Panc1 (cell line): Measurements from ENCODE around the gene SLC43A2. TPM values are rescaled to one million over a fixed set of nuclear protein-coding genes. Genes with fewer than 3 reads are reported as not detected.

Experiments used
- ATAC-seq: fragments of 200-7000 bp; cut with Tn5 transposase; 2 replicates; pipeline ENCODE4 v1.9.1; 2020; ENCODE audit warnings: mild to moderate bottlenecking, moderate library complexity
- BruUV-seq: library from RNA; stranded (reverse); fragments of 400-500 nt; replicated peaks from 2 replicates; lab custom pipeline; 2021; lab: Mats Ljungman, UMichigan
- CTCF ChIA-PET: fragments of 300-600 bp; sonication (Branson Sonifier 250); formaldehyde crosslinking; loops from one replicate; lab custom pipeline; 2022; ENCODE audit warnings: antibody characterized with exemption; lab: Charles Lee
- POLR2A ChIA-PET: fragments of 300-600 bp; sonication (Branson Sonifier 250); formaldehyde crosslinking; loops from one replicate; lab custom pipeline; 2022; ENCODE audit warnings: antibody characterized with exemption; lab: Charles Lee
- DNase-seq: peaks from one replicate; pipeline ENCODE4 v3.0.0-alpha.2; 2010; ENCODE audit warnings: low read depth, low spot score
- H3K27ac ChIP-seq: 2 replicates; pipeline ENCODE4 v1.5.1; 2011; ENCODE audit warnings: mild to moderate bottlenecking, low read length, inconsistent platforms
- H3K27me3 ChIP-seq: fragments of 200-500 bp; sonication (Bioruptor generic); 2 replicates; pipeline ENCODE4 v1.6.0; 2014; ENCODE audit warnings: low read length, inconsistent platforms; ENCODE audit not compliant: control insufficient read depth, insufficient read depth
- H3K36me3 ChIP-seq: fragments of 200-500 bp; sonication (Bioruptor generic); 2 replicates; pipeline ENCODE4 v1.5.1; 2014; ENCODE audit warnings: inconsistent platforms, mild to moderate bottlenecking, low read length, moderate library complexity; ENCODE audit not compliant: control insufficient read depth, insufficient read depth
- H3K4me1 ChIP-seq: 2 replicates; pipeline ENCODE4 v1.5.1; 2011; ENCODE audit warnings: inconsistent platforms, mild to moderate bottlenecking, low read length, moderate library complexity; ENCODE audit not compliant: control insufficient read depth, insufficient read depth
- H3K4me3 ChIP-seq, 2 experiments: 2 replicates each; pipeline ENCODE4 v1.5.1; 2011 to 2012; ENCODE audit warnings: low read depth in 2 of 2, low read length in 2 of 2, mild to moderate bottlenecking in 2 of 2, inconsistent platforms in 1 of 2, moderate library complexity in 1 of 2
- H3K9me3 ChIP-seq: fragments of 200-500 bp; sonication (Bioruptor generic); 2 replicates; pipeline ENCODE4 v1.5.1; 2014; ENCODE audit warnings: low read depth, mild to moderate bottlenecking, inconsistent platforms, low read length, moderate library complexity; ENCODE audit not compliant: control insufficient read depth, insufficient read depth
- POLR2AphosphoS5 ChIP-seq: IDR thresholded peaks from 2 replicates; pipeline ENCODE4 v1.6.1; 2012; ENCODE audit warnings: mild to moderate bottlenecking, low read depth, low read length, moderate library complexity
- SIN3A ChIP-seq: IDR thresholded peaks from 2 replicates; pipeline ENCODE4 v1.6.1; 2012; ENCODE audit warnings: low read depth, mild to moderate bottlenecking, low read length, moderate library complexity, borderline replicate concordance; ENCODE audit not compliant: insufficient read depth
- TCF7L2 ChIP-seq: IDR thresholded peaks from 2 replicates; pipeline ENCODE4 v1.6.1; 2011; ENCODE audit warnings: mild to moderate bottlenecking, low read depth, low read length, inconsistent platforms
- in situ Hi-C: cut with HindIII; loops from 2 replicates; pipeline ENCODE4 v1.10.0; 2016; ENCODE audit warnings: low sequenced_read_pairs, low pct_unique_long_range_greater_than_20kb
- intact Hi-C: fragments of 100-400 bp; cut with micrococcal nuclease; formaldehyde crosslinking; loops from one replicate; pipeline ENCODE4 v1.10.0; 2022; ENCODE audit not compliant: unreplicated experiment
- total RNA-seq: library from RNA; stranded (reverse); gene quantifications from one replicate; pipeline ENCODE4 v1.2.1, GENCODE V29; 2021; ENCODE audit not compliant: unreplicated experiment
- TF ChIP-seq, protein P1 (sequence below): fragments of 450-650 bp; IDR thresholded peaks from 2 replicates; pipeline ENCODE4 v1.5.1; 2017; ENCODE audit warnings: mild to moderate bottlenecking
- TF ChIP-seq, protein P2 (sequence below), 2 experiments: IDR thresholded peaks; 2 replicates each; pipeline ENCODE4 v1.6.1; 2011 to 2012; ENCODE audit warnings: low read depth in 2 of 2, control low read depth in 1 of 2, low read length in 1 of 2, mild to moderate bottlenecking in 1 of 2, moderate library complexity in 1 of 2; ENCODE audit not compliant: insufficient read depth in 1 of 2

The SLC43A2 gene
- total RNA-seq, 1 experiment from 2014 or later, result 23.3 TPM

DNA sequence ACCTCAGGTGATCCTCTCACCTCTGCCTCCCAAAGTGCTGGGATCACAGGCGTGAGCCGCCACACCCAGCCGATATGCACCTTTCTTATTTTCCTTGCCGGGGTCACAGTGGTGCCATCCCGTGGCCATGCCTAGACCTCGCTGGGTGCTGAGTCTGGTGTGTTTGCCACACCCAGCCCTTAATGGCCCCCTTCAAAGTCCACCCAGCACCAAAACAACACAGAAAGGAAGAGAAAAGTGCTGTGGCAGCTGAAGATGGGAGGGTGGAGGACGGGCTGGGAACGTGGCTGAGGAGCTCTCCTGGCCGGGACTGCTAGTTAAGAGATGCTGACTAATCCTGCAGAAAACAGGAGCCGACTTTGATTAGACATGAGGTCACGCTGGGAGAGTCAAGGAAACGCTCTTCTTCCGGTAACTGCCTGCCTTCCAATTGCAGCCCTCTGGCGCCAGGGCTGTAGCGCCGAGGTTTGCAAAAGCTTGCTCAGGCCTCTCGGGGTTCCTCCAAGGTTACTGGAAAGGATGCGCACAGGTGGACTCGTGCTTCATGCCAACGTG is 10.9 kb downstream of the SLC43A2 start:
- no peak overlapping the region for H3K27ac ChIP-seq
- in situ Hi-C loops, result no loop called here
- CTCF ChIA-PET, result no interaction called here

DNA sequence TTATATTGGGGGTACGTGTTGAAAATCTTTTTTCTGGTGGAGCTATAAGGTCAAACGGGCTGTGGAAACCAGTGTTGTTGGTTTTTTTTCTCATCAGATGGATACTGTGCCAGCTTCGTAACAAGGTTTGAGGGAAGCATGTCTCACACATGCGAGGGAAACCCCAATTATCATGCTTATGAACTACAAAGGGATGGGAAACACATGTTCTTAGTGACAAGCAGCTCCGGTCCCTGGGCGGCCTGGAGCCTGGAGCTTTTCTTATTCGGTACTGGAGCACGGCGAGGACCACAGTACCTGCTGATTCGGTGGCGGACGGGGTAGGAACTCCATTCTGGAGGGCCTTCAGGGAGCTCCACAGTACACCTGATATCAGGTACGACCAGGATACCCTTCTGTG is 12.5 kb downstream of the SLC43A2 start:
- DNase-seq (no peak), ATAC-seq (no peak)
- ChIA-PET POLR2A (no interaction called here), CTCF (no interaction called here)
- intact Hi-C loops (no loop called here), in situ Hi-C loops (no loop called here)
- Histone ChIP-seq H3K4me3 (no peak overlapping the region), H3K27ac (no peak overlapping the region), H3K27me3 (no peaks in the 10 kb centered on the region), H3K36me3 (no peaks in the 10 kb centered on the region), H3K9me3 (no peaks in the 10 kb centered on the region), H3K4me1 (no peaks in the 10 kb centered on the region)
- TF ChIP-seq POLR2AphosphoS5, result no peak
- TF ChIP-seq SIN3A, result no peak
- TF ChIP-seq TCF7L2, result no peak
- TF ChIP-seq, protein P1, sequence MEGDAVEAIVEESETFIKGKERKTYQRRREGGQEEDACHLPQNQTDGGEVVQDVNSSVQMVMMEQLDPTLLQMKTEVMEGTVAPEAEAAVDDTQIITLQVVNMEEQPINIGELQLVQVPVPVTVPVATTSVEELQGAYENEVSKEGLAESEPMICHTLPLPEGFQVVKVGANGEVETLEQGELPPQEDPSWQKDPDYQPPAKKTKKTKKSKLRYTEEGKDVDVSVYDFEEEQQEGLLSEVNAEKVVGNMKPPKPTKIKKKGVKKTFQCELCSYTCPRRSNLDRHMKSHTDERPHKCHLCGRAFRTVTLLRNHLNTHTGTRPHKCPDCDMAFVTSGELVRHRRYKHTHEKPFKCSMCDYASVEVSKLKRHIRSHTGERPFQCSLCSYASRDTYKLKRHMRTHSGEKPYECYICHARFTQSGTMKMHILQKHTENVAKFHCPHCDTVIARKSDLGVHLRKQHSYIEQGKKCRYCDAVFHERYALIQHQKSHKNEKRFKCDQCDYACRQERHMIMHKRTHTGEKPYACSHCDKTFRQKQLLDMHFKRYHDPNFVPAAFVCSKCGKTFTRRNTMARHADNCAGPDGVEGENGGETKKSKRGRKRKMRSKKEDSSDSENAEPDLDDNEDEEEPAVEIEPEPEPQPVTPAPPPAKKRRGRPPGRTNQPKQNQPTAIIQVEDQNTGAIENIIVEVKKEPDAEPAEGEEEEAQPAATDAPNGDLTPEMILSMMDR, result no peak
- TF ChIP-seq, protein P2, sequence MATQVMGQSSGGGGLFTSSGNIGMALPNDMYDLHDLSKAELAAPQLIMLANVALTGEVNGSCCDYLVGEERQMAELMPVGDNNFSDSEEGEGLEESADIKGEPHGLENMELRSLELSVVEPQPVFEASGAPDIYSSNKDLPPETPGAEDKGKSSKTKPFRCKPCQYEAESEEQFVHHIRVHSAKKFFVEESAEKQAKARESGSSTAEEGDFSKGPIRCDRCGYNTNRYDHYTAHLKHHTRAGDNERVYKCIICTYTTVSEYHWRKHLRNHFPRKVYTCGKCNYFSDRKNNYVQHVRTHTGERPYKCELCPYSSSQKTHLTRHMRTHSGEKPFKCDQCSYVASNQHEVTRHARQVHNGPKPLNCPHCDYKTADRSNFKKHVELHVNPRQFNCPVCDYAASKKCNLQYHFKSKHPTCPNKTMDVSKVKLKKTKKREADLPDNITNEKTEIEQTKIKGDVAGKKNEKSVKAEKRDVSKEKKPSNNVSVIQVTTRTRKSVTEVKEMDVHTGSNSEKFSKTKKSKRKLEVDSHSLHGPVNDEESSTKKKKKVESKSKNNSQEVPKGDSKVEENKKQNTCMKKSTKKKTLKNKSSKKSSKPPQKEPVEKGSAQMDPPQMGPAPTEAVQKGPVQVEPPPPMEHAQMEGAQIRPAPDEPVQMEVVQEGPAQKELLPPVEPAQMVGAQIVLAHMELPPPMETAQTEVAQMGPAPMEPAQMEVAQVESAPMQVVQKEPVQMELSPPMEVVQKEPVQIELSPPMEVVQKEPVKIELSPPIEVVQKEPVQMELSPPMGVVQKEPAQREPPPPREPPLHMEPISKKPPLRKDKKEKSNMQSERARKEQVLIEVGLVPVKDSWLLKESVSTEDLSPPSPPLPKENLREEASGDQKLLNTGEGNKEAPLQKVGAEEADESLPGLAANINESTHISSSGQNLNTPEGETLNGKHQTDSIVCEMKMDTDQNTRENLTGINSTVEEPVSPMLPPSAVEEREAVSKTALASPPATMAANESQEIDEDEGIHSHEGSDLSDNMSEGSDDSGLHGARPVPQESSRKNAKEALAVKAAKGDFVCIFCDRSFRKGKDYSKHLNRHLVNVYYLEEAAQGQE (IDR thresholded peaks at IDR 0.05; ENCODE audit: insufficient read depth in 1 of 2, low read depth in 2 of 2, low read length in 1 of 2), result no peak
- BruUV-seq, result no TSS peak

More for the DNA sequence above, 10.9 kb downstream of the SLC43A2 start:
- ATAC-seq (no peak), DNase-seq (no peak)
- TF ChIP-seq SIN3A (no peak), TCF7L2 (no peak), POLR2AphosphoS5 (no peak)
- TF ChIP-seq, protein P1, result no peak
- TF ChIP-seq, protein P2 (IDR thresholded peaks at IDR 0.05; ENCODE audit: insufficient read depth in 1 of 2, low read depth in 2 of 2, low read length in 1 of 2), result no peak
- H3K9me3 ChIP-seq, result no peaks in the 10 kb centered on the region
- intact Hi-C loops, result no loop called here
- H3K27me3 ChIP-seq, result no peaks in the 10 kb centered on the region
- POLR2A ChIA-PET, result no interaction called here
- no peak overlapping the region for H3K4me3 ChIP-seq
- H3K4me1 ChIP-seq, result no peaks in the 10 kb centered on the region
- no peaks in the 10 kb centered on the region for H3K36me3 ChIP-seq
- BruUV-seq, result no TSS peak
